Endodermal cell (in vitro differentiated cells): Measurements from ENCODE around the gene C4B. TPM values are rescaled to one million over a fixed set of nuclear protein-coding genes. Genes with fewer than 3 reads are reported as not detected.
"Not testable (repeated sequence)": the region's sequence is repeated elsewhere in the genome, so short reads cannot be mapped to it uniquely, and the experiment has no call there.

Experiments
- DNase-seq: peaks from one replicate; pipeline ENCODE4 v3.0.0-alpha.2; 2017
- H3K27ac ChIP-seq: 2 replicates; pipeline ENCODE4 v1.5.1; 2013; ENCODE audit warnings: mild to moderate bottlenecking, low read depth, low read length, moderate library complexity
- H3K27me3 ChIP-seq: 2 replicates; pipeline ENCODE4 v1.6.1; 2013; ENCODE audit warnings: mild to moderate bottlenecking, low read length, moderate library complexity; ENCODE audit not compliant: insufficient read depth, control insufficient read depth, poor library complexity, severe bottlenecking
- H3K36me3 ChIP-seq: 2 replicates; pipeline ENCODE4 v1.7.0; 2013; ENCODE audit warnings: mild to moderate bottlenecking, low read length, moderate library complexity; ENCODE audit not compliant: control insufficient read depth, insufficient read depth
- H3K4me1 ChIP-seq: one replicate; pipeline ENCODE4 v1.7.0; 2013; ENCODE audit warnings: low read length; ENCODE audit not compliant: control insufficient read depth, insufficient read depth
- H3K4me3 ChIP-seq: 2 replicates; pipeline ENCODE4 v1.5.1; 2013; ENCODE audit warnings: mild to moderate bottlenecking, low read length, moderate library complexity
- H3K9ac ChIP-seq: 2 replicates; pipeline ENCODE4 v1.6.1; 2013; ENCODE audit warnings: mild to moderate bottlenecking, low read length, moderate library complexity; ENCODE audit not compliant: poor library complexity, severe bottlenecking; ENCODE audit errors: extremely low read depth
- H3K9me3 ChIP-seq: 2 replicates; pipeline ENCODE4 v1.6.1; 2013; ENCODE audit warnings: mild to moderate bottlenecking, low read length, moderate library complexity; ENCODE audit not compliant: control insufficient read depth
- H3K27ac Mint-ChIP-seq: 2 replicates; pipeline ENCODE4 v1.8.0; 2020; ENCODE audit warnings: mixed read lengths
- H3K27me3 Mint-ChIP-seq: 2 replicates; pipeline ENCODE4 v1.8.0; 2021; ENCODE audit warnings: mild to moderate bottlenecking, mixed read lengths; ENCODE audit not compliant: insufficient read depth
- H3K36me3 Mint-ChIP-seq: 2 replicates; pipeline ENCODE4 v1.8.0; 2020; ENCODE audit warnings: low read depth, mixed read lengths
- H3K4me1 Mint-ChIP-seq: 2 replicates; pipeline ENCODE4 v1.8.0; 2020; ENCODE audit warnings: mixed read lengths
- H3K4me3 Mint-ChIP-seq: 2 replicates; pipeline ENCODE4 v1.8.0; 2020; ENCODE audit warnings: mild to moderate bottlenecking, moderate library complexity, mixed read lengths
- H3K9me3 Mint-ChIP-seq: 2 replicates; pipeline ENCODE4 v1.8.0; 2020; ENCODE audit warnings: mild to moderate bottlenecking, mixed read lengths
- WGBS, 2 experiments: methylation state at CpG; one replicate each; pipeline versions ENCODE4 v1.1.5 to v1.1.7; 2013; ENCODE audit warnings: missing lambda C conversion rate in 2 of 2, mixed read lengths in 1 of 2; ENCODE audit not compliant: insufficient coverage in 1 of 2, insufficient read length in 1 of 2; 5-methylcytosine and 5-hydroxymethylcytosine counted together
- total RNA-seq, 2 donors: library from RNA; stranded (reverse); fragmentation: NEBNext Ultra II Directional in 1 of 2; extraction: Animal tissue kit (Norgen Biotek cat#: 25700) in 1 of 2; gene quantifications; 2 replicates in 1 of 2; 3 replicates in 1 of 2; pipeline ENCODE4 v1.2.1, GENCODE V29; 2021

The C4B gene
- total RNA-seq, 2 donors from 2014 or later = 3.7 to 5.5 TPM

GRCh38 chr6:32035283-32036013 lies 20.9 kb downstream of the C4B start:
- H3K9ac ChIP-seq, H3K36me3 Mint-ChIP-seq, H3K4me3 Mint-ChIP-seq, H3K27me3 ChIP-seq, H3K27ac ChIP-seq, H3K4me1 ChIP-seq, DNase-seq, H3K9me3 Mint-ChIP-seq, H3K36me3 ChIP-seq, H3K4me1 Mint-ChIP-seq, H3K27me3 Mint-ChIP-seq, H3K9me3 ChIP-seq, H3K4me3 ChIP-seq, H3K27ac Mint-ChIP-seq: not testable (repeated sequence)
- WGBS, 2 experiments = no CpG with 5 or more reads among the region's 16 CpGs

GRCh38 chr6:32037136-32037535 lies 22.5 kb downstream of the C4B start:
- H3K27me3 ChIP-seq, H3K27ac ChIP-seq, H3K4me3 Mint-ChIP-seq, H3K9ac ChIP-seq, H3K36me3 Mint-ChIP-seq, H3K9me3 Mint-ChIP-seq, DNase-seq, H3K27ac Mint-ChIP-seq, H3K4me1 Mint-ChIP-seq, H3K9me3 ChIP-seq, H3K4me1 ChIP-seq, H3K36me3 ChIP-seq, H3K4me3 ChIP-seq, H3K27me3 Mint-ChIP-seq: not testable (repeated sequence)
- 95 to 96% methylated on average over 4 to 5 of the region's 5 CpGs for WGBS, 2 experiments

GRCh38 chr6:32037598-32038524 lies 23.3 kb downstream of the C4B start, which contains the start of gene CYP21A2:
Gene CYP21A2, plus strand, starts transcription at chr6:32038415. Its CDS starts 8 bp downstream, at chr6:32038423.
- not testable (repeated sequence) for H3K4me1 Mint-ChIP-seq, H3K4me1 ChIP-seq, H3K27me3 Mint-ChIP-seq, H3K27me3 ChIP-seq, H3K27ac ChIP-seq, H3K9ac ChIP-seq, H3K9me3 Mint-ChIP-seq, H3K9me3 ChIP-seq, DNase-seq, H3K4me3 Mint-ChIP-seq, H3K27ac Mint-ChIP-seq, H3K36me3 Mint-ChIP-seq, H3K36me3 ChIP-seq, H3K4me3 ChIP-seq
- 88 to 91% methylated on average over 2 to 12 of the region's 19 CpGs for WGBS, 2 experiments

- H3K9me3 Mint-ChIP-seq, H3K36me3 Mint-ChIP-seq, H3K4me1 ChIP-seq, H3K27me3 Mint-ChIP-seq, H3K4me3 ChIP-seq, H3K9ac ChIP-seq, H3K36me3 ChIP-seq, DNase-seq, H3K27ac ChIP-seq, H3K27me3 ChIP-seq, H3K4me1 Mint-ChIP-seq, H3K27ac Mint-ChIP-seq, H3K4me3 Mint-ChIP-seq, H3K9me3 ChIP-seq: not testable (repeated sequence)
- 80% methylated on average over 2 of the region's 5 CpGs; no CpG with 5 or more reads in 1 of the 2 experiments for WGBS, 2 experiments
Measured at GRCh38 chr6:32038878-32039277, 24.3 kb downstream of the C4B start.

- WGBS, 2 experiments = 83 to 90% methylated on average over 13 to 19 of the region's 24 CpGs
- H3K4me3 Mint-ChIP-seq, H3K4me1 Mint-ChIP-seq, H3K9me3 Mint-ChIP-seq, H3K27ac Mint-ChIP-seq, H3K9me3 ChIP-seq, H3K27me3 ChIP-seq, H3K27ac ChIP-seq, DNase-seq, H3K36me3 ChIP-seq, H3K4me1 ChIP-seq, H3K4me3 ChIP-seq, H3K27me3 Mint-ChIP-seq, H3K9ac ChIP-seq, H3K36me3 Mint-ChIP-seq: not testable (repeated sequence)
Measured at GRCh38 chr6:32039321-32040274, 25.0 kb downstream of the C4B start.

- not testable (repeated sequence) for H3K27ac ChIP-seq, H3K9ac ChIP-seq, H3K4me1 ChIP-seq, H3K9me3 ChIP-seq, DNase-seq, H3K9me3 Mint-ChIP-seq, H3K27ac Mint-ChIP-seq, H3K4me1 Mint-ChIP-seq, H3K27me3 ChIP-seq, H3K27me3 Mint-ChIP-seq, H3K36me3 Mint-ChIP-seq, H3K4me3 ChIP-seq, H3K36me3 ChIP-seq, H3K4me3 Mint-ChIP-seq
- 93% methylated on average over 11 of the region's 43 CpGs; no CpG with 5 or more reads in 1 of the 2 experiments for WGBS, 2 experiments
Measured at GRCh38 chr6:32040299-32041049, 25.9 kb downstream of the C4B start.
